Measurements from ENCODE around the gene PODN. TPM values are rescaled to one million over a fixed set of nuclear protein-coding genes. Genes with fewer than 3 reads are reported as not detected.

PODN gene
- total RNA-seq, 1 experiment from 2014 or later: not detected

GRCh38 chr1:53073868-53074311, 11.9 kb downstream of the PODN start:
- DNase-seq (ENCODE audit: extremely low read depth, low read depth): no peak

DNA sequence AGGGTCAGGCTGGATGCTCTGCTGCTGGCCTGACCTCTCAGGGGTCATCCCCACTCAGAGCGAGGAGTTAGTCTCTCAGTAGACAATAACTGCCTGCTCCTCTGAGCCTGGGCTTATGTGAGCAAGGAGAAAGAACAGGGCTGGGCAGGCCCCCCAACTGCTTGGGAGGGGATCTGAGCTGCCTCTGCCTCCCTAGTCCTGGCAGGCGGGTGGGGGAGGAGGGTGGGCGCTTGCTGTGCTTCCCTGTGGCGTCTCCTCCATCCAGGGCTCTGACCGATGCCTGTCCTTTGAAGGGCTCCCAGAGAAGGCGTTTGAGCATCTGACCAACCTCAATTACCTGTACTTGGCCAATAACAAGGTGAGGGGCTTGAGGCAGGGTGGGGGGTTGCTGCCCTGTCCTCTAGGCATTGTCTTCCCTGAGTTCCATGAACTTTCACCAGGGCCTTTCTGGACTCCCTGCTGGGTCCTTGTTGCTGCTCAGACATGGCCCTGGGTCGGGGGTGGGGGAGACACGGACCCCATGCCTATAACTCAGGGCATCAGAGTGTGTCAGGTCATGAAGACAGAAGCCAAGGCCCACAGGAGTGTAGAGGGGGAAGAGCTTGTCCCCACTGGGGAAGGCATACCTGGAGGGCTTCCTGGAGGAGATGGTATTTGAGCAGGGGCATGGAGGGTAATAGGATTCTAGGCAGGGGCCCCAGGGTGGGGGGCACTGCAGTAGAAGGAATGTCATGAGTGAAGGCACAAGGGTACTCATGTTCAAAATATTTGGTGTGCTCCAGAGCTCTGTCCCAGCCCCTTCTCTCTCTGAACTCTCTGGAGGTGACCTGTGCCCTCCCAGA, 12.5 kb downstream of the PODN start:
- DNase-seq (ENCODE audit: extremely low read depth, low read depth): no peak

DNA sequence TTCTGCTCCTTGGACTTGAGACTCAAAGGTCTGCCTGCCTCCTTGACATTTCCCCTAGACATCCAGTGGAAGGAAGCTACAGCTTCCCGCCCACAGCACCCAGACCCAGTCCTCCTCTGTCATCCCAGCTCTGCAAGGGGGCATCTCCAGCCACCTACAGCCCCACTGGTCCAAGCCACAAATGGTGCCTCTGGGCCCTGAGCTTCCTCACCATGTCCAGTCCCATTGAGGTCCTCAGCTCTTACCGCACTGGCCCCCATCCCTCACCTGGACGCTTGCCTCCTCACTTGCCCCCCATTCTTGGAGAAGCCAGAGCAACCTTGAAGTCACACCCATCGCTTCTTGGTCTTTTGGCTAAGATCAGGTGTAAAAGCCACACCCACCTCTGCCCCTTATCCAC, 13.2 kb downstream of the PODN start:
- DNase-seq (ENCODE audit: extremely low read depth, low read depth): no peak

GRCh38 chr1:53075761-53076163, 13.7 kb downstream of the PODN start:
- DNase-seq (ENCODE audit: extremely low read depth, low read depth): no peak

GRCh38 chr1:53076165-53076564, 14.2 kb downstream of the PODN start:
- DNase-seq (ENCODE audit: extremely low read depth, low read depth): no peak

GRCh38 chr1:53076721-53077598, 14.9 kb downstream of the PODN start:
- DNase-seq (ENCODE audit: extremely low read depth, low read depth): no peak

GRCh38 chr1:53077599-53077965, 15.6 kb downstream of the PODN start:
- DNase-seq (ENCODE audit: extremely low read depth, low read depth): no peak

- DNase-seq (ENCODE audit: extremely low read depth, low read depth): no peak
These were observed 16.5 kb downstream of the PODN start for GRCh38 chr1:53078333-53079101.

DNA sequence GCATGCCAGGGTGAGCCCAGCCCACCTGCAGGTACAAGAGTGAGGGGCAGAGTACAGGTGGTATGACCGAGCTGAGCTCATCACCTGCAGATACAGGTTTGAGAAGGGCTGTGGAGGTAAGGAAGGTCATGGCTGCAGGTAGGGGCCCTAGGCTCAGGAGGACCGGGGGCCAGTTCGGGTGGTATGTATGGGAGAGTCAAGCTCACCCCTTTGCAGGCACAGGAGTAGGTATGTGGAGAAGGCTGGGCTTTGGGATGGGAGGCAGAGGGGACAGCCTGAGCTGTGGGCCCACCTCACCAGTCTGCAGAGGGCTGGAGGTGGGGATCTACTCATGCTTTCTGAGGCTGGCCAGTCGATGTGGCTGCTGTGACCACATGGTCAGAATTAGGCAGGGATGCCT, 17.2 kb downstream of the PODN start:
- no peak for DNase-seq (ENCODE audit: extremely low read depth, low read depth)

GRCh38 chr1:53080041-53080440, 18.0 kb downstream of the PODN start:
- no peak for DNase-seq (ENCODE audit: extremely low read depth, low read depth)

DNA sequence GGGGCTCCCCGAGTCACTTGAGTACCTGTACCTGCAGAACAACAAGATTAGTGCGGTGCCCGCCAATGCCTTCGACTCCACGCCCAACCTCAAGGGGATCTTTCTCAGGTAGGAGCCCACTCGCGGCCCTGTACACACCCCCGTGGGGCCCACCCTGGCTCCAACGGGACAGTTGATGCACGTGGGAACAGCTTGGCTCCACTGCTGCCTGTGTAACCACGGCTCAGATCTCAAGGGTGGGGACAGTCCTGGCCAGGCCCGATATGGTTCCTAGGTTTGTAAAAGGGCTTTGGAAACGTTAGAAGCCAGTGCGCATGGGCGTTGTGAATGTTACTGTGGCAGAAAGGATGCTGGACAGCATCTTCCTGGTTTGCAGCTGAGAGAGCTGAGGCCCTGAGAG, 18.8 kb downstream of the PODN start:
- no peak for DNase-seq (ENCODE audit: extremely low read depth, low read depth)

DNA sequence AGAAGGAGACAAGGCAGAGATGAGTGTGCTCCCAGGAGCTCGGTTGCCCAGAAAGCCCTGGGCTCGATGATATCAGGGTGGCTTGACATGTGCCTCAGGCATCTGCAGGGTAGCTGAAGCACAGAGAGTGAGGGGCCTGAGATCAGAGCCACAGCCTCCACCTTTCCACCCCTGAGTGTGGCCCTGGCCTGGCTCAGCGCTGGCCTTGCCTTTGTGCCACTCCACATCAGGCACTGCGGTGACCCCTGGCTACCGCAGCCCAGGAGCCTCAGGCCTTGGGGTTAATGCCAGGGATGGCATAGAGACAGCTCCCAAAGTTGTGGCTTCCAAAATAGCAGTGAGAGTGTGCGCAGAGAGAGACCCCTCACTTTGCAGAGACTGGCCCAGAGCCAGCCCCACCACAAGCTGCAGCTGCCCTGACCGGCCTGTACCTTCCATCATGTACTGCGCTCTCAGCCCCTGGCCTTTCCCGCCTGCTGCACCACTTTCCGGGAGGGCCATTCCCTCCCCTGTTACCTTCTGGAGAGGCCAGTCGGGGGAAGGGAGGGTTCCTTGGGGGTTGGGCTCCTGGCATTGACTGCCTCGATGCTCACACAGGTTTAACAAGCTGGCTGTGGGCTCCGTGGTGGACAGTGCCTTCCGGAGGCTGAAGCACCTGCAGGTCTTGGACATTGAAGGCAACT, 19.5 kb downstream of the PODN start:
- no peak for DNase-seq (ENCODE audit: extremely low read depth, low read depth)

DNA sequence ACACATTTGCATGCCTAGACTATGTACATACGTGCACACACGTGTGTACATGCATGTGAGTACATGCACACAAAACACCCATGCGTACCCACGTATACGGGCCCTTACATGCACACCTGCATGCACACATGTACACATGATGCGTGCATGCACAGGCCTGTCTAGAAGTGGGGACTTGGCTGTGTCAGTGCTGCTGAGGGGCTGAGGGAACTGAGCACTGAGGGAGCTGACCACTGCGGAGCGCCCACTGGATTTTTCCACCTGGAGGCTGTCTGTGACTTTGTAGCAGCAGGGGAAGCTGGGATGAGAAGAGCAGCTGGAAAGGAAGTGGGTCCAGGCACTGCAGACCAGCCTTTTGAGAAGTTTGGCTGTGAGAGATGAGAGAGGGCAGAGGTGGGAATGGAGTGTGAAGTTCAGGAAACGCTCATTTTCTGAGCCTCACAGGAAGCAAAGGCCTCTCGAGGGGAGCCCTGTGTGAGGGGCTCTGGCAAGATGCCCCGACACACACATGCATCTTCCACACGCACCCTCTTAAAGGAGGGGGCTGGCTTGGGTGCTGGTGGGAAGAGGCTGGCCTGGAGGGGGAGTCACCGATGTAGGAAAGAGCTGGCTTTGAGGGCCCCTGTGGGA, 20.9 kb downstream of the PODN start:
- DNase-seq (ENCODE audit: extremely low read depth, low read depth): no peak

- DNase-seq (ENCODE audit: extremely low read depth, low read depth): no peak
These were observed 21.9 kb downstream of the PODN start for GRCh38 chr1:53083636-53084588.

DNA sequence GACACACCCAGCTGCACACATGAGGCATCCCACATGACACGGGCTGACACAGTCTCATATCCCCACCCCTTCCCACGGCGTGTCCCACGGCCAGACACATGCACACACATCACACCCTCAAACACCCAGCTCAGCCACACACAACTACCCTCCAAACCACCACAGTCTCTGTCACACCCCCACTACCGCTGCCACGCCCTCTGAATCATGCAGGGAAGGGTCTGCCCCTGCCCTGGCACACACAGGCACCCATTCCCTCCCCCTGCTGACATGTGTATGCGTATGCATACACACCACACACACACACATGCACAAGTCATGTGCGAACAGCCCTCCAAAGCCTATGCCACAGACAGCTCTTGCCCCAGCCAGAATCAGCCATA, 22.6 kb downstream of the PODN start:
- DNase-seq (ENCODE audit: extremely low read depth, low read depth): no peak

DNA sequence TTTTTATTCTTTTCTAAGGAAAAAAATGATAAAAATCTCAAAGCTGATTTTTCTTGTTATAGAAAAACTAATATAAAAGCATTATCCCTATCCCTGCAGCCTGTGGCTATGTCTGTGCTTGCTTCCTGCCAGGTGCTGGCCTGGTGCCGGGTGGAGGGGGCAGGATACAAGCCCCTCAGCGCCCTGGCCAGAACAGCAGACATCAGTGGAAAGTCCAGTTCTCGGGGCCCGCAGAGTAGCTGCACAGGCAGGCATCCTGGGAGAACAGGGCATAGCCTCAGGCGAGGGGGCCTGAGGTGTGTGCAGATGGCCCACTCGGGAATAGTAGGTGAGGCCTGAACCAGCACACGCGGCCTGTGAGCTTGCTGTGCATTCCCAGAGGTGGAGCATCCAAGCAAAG, 23.4 kb downstream of the PODN start:
- no peak for DNase-seq (ENCODE audit: extremely low read depth, low read depth)

- DNase-seq (ENCODE audit: extremely low read depth, low read depth): no peak
These were observed 24.6 kb downstream of the PODN start for GRCh38 chr1:53086491-53087070.
